K562 (cell line): Measurements from ENCODE around the gene BSDC1. TPM values are rescaled to one million over a fixed set of nuclear protein-coding genes. Genes with fewer than 3 reads are reported as not detected.
A peak's percentile ranks its signal among the peaks of the same experiment; 100 is the strongest.

Experiments used
- ARID1B ChIP-seq: fragments of 450-650 bp; IDR thresholded peaks from 2 replicates; pipeline ENCODE4 v1.6.1; 2016; ENCODE audit warnings: antibody characterized with exemption, mild to moderate bottlenecking, inconsistent platforms
- BRCA1 ChIP-seq, 2 experiments: fragments of 450-650 bp in 1 of 2; sonication (generic) in 1 of 2; formaldehyde crosslinking in 1 of 2; IDR thresholded peaks; 2 replicates each; pipeline versions ENCODE4 v1.5.0 to v1.6.1; 2017 to 2020; ENCODE audit warnings: mild to moderate bottlenecking in 1 of 2, missing genetic modification reagents in 1 of 2
- CCNT2 ChIP-seq: IDR thresholded peaks from 2 replicates; pipeline ENCODE4 v1.6.1; 2011; ENCODE audit warnings: borderline replicate concordance, low read depth, mild to moderate bottlenecking, moderate library complexity, mixed read lengths, low read length; ENCODE audit not compliant: insufficient read length; ENCODE audit errors: extremely low read depth
- GABPA ChIP-seq: fragments of 200-800 bp; sonication (Bioruptor generic); conservative IDR thresholded peaks from 2 replicates; pipeline ENCODE4 v1.6.1; 2016; ENCODE audit warnings: low read depth, missing genetic modification characterization, missing compliant biosample characterization
- JUN ChIP-seq, 2 experiments: sonication (generic) in 1 of 2; formaldehyde crosslinking in 1 of 2; IDR thresholded peaks; 2 replicates each; pipeline versions ENCODE4 v1.6.1 to v1.8.0; 2012 to 2022; ENCODE audit warnings: borderline replicate concordance in 2 of 2, mild to moderate bottlenecking in 2 of 2, improper control_type of control experiment in 1 of 2, low read depth in 1 of 2, low read length in 1 of 2, missing genetic modification reagents in 1 of 2
- MECOM ChIP-seq: fragments of 250-450 bp; sonication (Bioruptor Pico); IDR thresholded peaks from 2 replicates; pipeline ENCODE4 v1.8.0; 2022; ENCODE audit warnings: inconsistent platforms
- OTX1 ChIP-seq: fragments of 450-650 bp; formaldehyde crosslinking; IDR thresholded peaks from 2 replicates; pipeline ENCODE4 v1.4.0; 2022; ENCODE audit warnings: mild to moderate bottlenecking
- PML ChIP-seq: IDR thresholded peaks from 2 replicates; pipeline ENCODE4 v1.6.1; 2012; ENCODE audit warnings: low read length, inconsistent platforms
- SMARCA5 ChIP-seq: fragments of 450-650 bp; IDR thresholded peaks from 2 replicates; pipeline ENCODE4 v1.6.1; 2016
- SPI1 ChIP-seq: IDR thresholded peaks from 2 replicates; pipeline ENCODE4 v1.6.1; 2011; ENCODE audit warnings: low read depth, low read length, control low read depth, borderline replicate concordance
- SUPT5H ChIP-seq: fragments of 450-650 bp; IDR thresholded peaks from 2 replicates; pipeline ENCODE4 v1.6.1; 2016
- TAF15 ChIP-seq: fragments of 200-400 bp; formaldehyde crosslinking; IDR thresholded peaks from 2 replicates; pipeline ENCODE4 v1.6.1; 2017; ENCODE audit warnings: mild to moderate bottlenecking, low read depth, low read length, moderate library complexity
- TGIF2 ChIP-seq: sonication (generic); formaldehyde crosslinking; IDR thresholded peaks from 2 replicates; pipeline ENCODE4 v1.8.1; 2022; ENCODE audit warnings: mild to moderate bottlenecking, missing genetic modification reagents, moderate library complexity
- ZBTB17 ChIP-seq: fragments of 450-650 bp; formaldehyde crosslinking; IDR thresholded peaks from 2 replicates; pipeline ENCODE4 v1.4.0; 2020; ENCODE audit warnings: mild to moderate bottlenecking
- ZFP1 ChIP-seq: fragments of 450-650 bp; formaldehyde crosslinking; IDR thresholded peaks from 2 replicates; pipeline ENCODE4 v1.4.0; 2020; ENCODE audit warnings: mild to moderate bottlenecking, mixed read lengths
- ZNF133 ChIP-seq: fragments of 250-450 bp; sonication (Bioruptor Pico); IDR thresholded peaks from 2 replicates; pipeline ENCODE4 v1.4.0; 2020; ENCODE audit warnings: mild to moderate bottlenecking
- ZNF143 ChIP-seq: sonication (generic); formaldehyde crosslinking; IDR thresholded peaks from 2 replicates; pipeline ENCODE4 v1.9.0; 2022; ENCODE audit warnings: mild to moderate bottlenecking, missing genetic modification reagents
- ZNF175 ChIP-seq: fragments of 200-800 bp; sonication (Bioruptor generic); IDR thresholded peaks from 2 replicates; pipeline ENCODE4 v1.6.1; 2016; ENCODE audit warnings: low read depth, mild to moderate bottlenecking, missing genetic modification characterization, missing compliant biosample characterization
- ZNF24 ChIP-seq: fragments of 450-650 bp; IDR thresholded peaks from 2 replicates; pipeline ENCODE4 v1.6.1; 2016
- ZNF696 ChIP-seq: fragments of 250-450 bp; sonication (Bioruptor Pico); conservative IDR thresholded peaks from 2 replicates; pipeline ENCODE4 v1.4.0; 2020; ENCODE audit warnings: mild to moderate bottlenecking, moderate library complexity
- ZNF764 ChIP-seq: fragments of 250-450 bp; sonication (Bioruptor Pico); IDR thresholded peaks from 2 replicates; pipeline ENCODE4 v1.4.0; 2020; ENCODE audit warnings: low read depth, mild to moderate bottlenecking, moderate library complexity
- ZNF77 ChIP-seq: fragments of 250-450 bp; sonication (Bioruptor Pico); IDR thresholded peaks from 2 replicates; pipeline ENCODE4 v1.5.0; 2020
- polyA plus RNA-seq, 8 experiments: library from polyadenylated mRNA; depleted of rRNA in 4 of 8; stranded (reverse) in 5 of 8; unstranded in 3 of 8; fragments of >200 nt; fragmentation: Nextera tagmentation in 2 of 8; fragmentation: Illumina TruSeq in 1 of 8; extraction: Ambion mirVana in 2 of 8; extraction: Trizol in 1 of 8; gene quantifications; 2 replicates each; pipeline versions ENCODE4 v1.2.1 to v1.2.3, GENCODE V29; 2011 to 2014; ENCODE audit warnings: inconsistent platforms in 1 of 8, missing spikeins in 1 of 8
- total RNA-seq, 7 experiments: library from RNA; depleted of rRNA in 6 of 7; stranded (reverse); fragments of >200 nt in 6 of 7; fragmentation: Illumina TruSeq in 2 of 7; extraction: Trizol in 2 of 7; gene quantifications; 2 replicates each; pipeline versions ENCODE4 v1.2.1 to v1.2.3, GENCODE V29; 2011 to 2021; ENCODE audit warnings: low replicate concordance in 1 of 7
- TF ChIP-seq, protein P1 (sequence below): sonication (generic); formaldehyde crosslinking; IDR thresholded peaks from 2 replicates; pipeline ENCODE4 v1.8.1; 2023; ENCODE audit warnings: mild to moderate bottlenecking, missing genetic modification reagents
- TF ChIP-seq, protein P2 (sequence below): fragments of 450-650 bp; formaldehyde crosslinking; IDR thresholded peaks from 2 replicates; pipeline ENCODE4 v1.4.0; 2020; ENCODE audit warnings: mild to moderate bottlenecking, mixed read lengths
- TF ChIP-seq, protein P3 (sequence below): sonication (generic); formaldehyde crosslinking; IDR thresholded peaks from 2 replicates; pipeline ENCODE4 v1.5.0; 2020; ENCODE audit warnings: missing genetic modification reagents

BSDC1 gene
- total and polyA plus RNA-seq, 9 of the 15 experiments (the other 6 are each of a cell fraction or from before 2014, with no cell fraction given) = 10.2 to 96.8 (median 73.1) TPM

DNA sequence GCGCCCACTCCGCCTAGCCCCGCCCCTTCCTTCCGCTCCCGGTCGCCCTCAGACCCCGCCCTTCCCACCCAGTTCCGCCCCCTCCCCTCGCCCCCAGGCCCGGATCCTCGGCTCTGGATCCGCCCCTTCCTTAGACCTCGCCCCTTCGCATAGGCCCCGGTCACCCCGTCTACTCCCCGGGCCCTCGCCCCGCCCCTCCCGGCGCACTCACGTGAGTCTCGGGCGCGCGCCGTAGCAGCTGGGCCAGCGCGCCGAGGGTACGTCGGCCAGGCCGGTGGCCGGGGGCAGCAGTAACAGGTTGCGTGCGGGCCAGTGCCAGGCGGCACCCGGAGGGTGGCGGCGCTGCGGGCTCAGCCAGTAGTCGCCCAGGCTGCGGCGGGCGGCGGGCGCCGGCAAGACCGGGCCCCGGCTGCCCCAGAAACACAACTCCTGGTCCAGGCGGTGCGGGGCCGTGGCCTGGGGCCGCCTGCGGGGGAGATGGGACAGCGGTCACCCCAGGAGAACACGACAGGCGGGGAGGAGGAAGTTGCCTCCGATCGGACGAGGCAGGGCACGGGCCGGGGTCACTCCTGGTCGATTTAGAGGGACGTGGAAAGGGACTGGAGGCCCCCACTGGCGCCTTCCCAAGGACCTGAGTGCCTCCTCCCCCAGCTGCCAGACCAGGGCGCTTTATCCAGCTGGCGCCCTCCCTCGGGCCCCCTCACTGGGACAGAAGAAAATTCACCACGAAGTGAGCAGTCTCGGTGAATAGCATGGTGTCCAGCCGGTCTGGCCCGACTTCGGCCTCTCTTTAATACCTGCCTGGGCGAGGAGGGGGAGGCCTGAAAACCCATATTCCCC is 42.6 kb downstream of the BSDC1 start (continued):
- TF ChIP-seq ZNF77 (CRISPR knock-in tag) (no peak), ZFP1 (CRISPR knock-in tag) (no peak), ZNF24 (peak; percentile 59; the same call in 1 of the 2 replicates), TAF15 (no peak), MECOM (CRISPR knock-in tag) (no peak), ZBTB17 (CRISPR knock-in tag) (0 out of 2 replicates have a peak, but pooled peaks have one; percentile 14), ZNF764 (CRISPR knock-in tag) (0 out of 2 replicates have a peak, but pooled peaks have one; percentile 34), SMARCA5 (no peak), SUPT5H (peak; percentile 51; the same call in 1 of the 2 replicates), ZNF696 (CRISPR knock-in tag) (no peak), ZNF143 (CRISPR knock-in tag) (no peak), ZNF133 (CRISPR knock-in tag) (0 out of 2 replicates have a peak, but pooled peaks have one; percentile 23), PML (peak; percentile 79), BRCA1 (IDR thresholded peaks at IDR 0.05) (no peak), BRCA1 (CRISPR knock-in tag; IDR thresholded peaks at IDR 0.05) (peak; percentile 59; the same call in 1 of the 2 replicates), TGIF2 (CRISPR knock-in tag) (peak; percentile 61; the same call in 1 of the 2 replicates), OTX1 (no peak), GABPA (peak; percentile 76), CCNT2 (peak; percentile 67), SPI1 (0 out of 2 replicates have a peak, but pooled peaks have one; percentile 20), JUN (IDR thresholded peaks at IDR 0.05; ENCODE audit: borderline replicate concordance, low read depth, low read length) (no peak; the same call in 1 of the 2 replicates), JUN (CRISPR knock-in tag; IDR thresholded peaks at IDR 0.05; ENCODE audit: borderline replicate concordance) (no peak), ARID1B (0 out of 2 replicates have a peak, but pooled peaks have one; percentile 12), ZNF175 (CRISPR knock-in tag) (no peak; the same call in 1 of the 2 replicates)
- TF ChIP-seq, protein P1, sequence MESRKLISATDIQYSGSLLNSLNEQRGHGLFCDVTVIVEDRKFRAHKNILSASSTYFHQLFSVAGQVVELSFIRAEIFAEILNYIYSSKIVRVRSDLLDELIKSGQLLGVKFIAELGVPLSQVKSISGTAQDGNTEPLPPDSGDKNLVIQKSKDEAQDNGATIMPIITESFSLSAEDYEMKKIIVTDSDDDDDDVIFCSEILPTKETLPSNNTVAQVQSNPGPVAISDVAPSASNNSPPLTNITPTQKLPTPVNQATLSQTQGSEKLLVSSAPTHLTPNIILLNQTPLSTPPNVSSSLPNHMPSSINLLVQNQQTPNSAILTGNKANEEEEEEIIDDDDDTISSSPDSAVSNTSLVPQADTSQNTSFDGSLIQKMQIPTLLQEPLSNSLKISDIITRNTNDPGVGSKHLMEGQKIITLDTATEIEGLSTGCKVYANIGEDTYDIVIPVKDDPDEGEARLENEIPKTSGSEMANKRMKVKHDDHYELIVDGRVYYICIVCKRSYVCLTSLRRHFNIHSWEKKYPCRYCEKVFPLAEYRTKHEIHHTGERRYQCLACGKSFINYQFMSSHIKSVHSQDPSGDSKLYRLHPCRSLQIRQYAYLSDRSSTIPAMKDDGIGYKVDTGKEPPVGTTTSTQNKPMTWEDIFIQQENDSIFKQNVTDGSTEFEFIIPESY (CRISPR knock-in tag) = peak; percentile 35
- TF ChIP-seq, protein P2, sequence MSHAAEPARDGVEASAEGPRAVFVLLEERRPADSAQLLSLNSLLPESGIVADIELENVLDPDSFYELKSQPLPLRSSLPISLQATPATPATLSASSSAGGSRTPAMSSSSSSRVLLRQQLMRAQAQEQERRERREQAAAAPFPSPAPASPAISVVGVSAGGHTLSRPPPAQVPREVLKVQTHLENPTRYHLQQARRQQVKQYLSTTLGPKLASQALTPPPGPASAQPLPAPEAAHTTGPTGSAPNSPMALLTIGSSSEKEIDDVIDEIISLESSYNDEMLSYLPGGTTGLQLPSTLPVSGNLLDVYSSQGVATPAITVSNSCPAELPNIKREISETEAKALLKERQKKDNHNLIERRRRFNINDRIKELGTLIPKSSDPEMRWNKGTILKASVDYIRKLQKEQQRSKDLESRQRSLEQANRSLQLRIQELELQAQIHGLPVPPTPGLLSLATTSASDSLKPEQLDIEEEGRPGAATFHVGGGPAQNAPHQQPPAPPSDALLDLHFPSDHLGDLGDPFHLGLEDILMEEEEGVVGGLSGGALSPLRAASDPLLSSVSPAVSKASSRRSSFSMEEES (CRISPR knock-in tag) = no peak
- TF ChIP-seq, protein P3, sequence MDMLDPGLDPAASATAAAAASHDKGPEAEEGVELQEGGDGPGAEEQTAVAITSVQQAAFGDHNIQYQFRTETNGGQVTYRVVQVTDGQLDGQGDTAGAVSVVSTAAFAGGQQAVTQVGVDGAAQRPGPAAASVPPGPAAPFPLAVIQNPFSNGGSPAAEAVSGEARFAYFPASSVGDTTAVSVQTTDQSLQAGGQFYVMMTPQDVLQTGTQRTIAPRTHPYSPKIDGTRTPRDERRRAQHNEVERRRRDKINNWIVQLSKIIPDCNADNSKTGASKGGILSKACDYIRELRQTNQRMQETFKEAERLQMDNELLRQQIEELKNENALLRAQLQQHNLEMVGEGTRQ = peak; percentile 73
